ENCODE data around the gene PRIM2.
"Not testable (repeated sequence)": the region's sequence is repeated elsewhere in the genome, so short reads cannot be mapped to it uniquely, and the experiment has no call there.

PRIM2 gene

DNA sequence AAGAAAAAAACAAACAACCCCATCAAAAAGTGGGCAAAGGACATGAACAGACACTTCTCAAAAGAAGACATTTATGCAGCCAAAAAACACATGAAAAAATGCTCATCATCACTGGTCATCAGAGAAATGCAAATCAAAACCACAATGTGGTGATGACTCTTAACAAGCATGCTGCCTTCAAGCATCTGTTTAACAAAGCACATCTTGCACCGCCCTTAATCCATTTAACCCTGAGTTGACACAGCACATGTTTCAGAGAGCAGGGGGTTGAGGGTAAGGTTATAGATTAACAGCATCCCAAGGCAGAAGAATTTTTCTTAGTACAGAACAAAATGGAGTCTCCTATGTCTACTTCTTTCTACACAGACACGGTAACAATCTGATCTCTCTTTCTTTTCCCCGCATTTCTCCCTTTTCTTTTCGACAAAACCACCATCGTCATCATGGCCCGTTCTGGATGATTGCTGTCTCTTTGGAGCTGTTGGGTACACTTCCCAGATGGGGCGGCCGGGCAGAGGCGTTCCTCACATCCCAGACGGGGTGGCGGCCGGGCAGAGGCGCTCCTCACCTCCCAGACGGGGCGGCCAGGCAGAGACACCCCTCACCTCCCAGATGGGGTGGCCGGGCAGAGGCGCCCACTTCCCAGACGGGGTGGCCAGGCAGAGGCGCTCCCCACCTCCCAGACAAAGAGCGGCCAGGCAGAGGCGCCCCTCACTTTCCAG, 7.2 kb upstream of the PRIM2 start:
- DNase-seq: not testable (repeated sequence)

DNA sequence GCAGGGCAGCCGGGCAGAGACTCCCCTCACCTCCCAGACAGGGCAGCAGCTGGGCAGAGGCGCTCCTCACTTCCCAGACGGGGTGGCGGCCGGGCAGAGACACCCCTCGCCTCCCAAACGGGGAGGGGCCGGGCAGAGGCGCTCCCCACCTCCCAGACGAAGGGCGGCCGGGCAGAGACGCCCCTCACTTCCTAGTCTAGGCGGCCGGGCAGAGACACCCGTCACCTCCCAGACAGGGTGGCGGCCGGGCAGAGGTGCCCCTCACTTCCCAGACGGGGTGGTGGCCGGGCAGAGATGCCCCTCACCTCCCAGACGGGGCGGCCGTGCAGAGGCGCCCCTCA, 6.6 kb upstream of the PRIM2 start:
- DNase-seq: no peak

DNA sequence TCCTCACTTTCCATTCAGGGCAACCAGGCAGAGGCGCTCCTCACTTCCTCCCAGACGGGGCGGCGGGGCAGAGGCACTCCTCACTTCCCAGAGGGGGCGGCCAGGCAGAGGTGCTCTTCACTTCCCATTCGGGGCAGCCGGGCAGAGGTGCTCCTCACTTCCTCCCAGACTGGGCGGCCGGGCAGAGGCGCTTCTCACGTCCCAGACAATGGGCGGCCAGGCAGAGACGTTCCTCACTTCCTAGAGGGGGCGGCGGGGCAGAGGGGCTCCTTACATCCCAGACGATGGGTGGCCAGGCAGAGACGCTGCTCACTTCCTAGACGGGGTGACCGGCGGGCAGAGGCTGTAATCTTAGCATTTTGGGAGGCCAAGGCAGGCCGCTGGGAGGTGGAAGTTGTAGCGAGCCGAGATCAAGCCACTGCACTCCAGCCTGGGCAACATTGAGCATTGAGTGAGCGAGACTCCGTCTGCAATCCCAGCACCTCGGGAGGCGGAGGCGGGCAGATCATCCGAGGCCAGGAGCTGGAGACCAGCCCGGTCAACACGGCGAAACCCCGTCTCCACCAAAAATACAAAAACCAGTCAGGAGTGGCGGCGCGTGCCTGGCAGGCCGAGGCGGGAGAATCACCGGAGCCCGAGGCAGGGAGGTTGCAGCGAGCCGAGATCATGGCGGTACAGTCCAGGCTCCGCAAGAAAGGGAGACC, 6.0 kb upstream of the PRIM2 start:
- not testable (repeated sequence) for DNase-seq

DNA sequence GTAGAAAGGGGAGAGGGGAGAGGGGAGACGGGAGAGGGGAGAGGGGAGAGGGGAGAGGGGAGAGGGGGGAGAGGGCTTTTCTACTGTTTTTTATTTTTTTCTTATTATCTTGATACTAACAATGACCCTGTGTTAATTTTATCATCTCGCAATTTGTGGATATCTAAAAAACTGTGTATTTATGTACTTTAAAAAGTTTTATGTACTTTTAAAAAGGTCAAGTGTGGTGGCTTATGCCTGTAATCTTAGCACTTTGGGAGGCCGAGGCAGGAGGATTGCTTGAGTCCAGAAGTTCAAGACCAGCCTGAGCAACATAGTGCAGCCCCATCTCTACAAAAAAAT, 5.5 kb upstream of the PRIM2 start:
- DNase-seq: no peak

GRCh38 chr6:57313009-57313408, 4.4 kb upstream of the PRIM2 start:
- DNase-seq: no peak

- DNase-seq: no peak
These were observed 3.5 kb upstream of the PRIM2 start for GRCh38 chr6:57313711-57314471.

DNA sequence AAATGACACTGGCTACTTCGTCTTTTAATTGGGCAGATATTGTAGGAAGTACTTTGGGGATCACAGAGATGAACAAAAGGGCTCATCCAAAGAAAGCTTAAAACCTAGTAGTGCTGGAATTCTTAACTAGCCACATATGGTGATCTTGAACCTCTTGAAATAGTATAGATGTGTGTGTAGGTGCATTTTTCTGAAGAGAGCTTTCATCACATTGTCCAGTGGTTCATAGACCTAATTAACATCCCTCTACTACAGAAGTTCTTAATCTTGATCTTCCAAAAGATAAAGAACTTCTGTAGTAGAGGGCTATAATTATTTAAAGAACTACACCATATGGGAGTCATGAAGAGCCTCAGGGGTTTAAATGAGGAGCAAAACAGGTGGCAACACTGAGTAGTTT, 2.3 kb upstream of the PRIM2 start:
- no peak for DNase-seq

- DNase-seq: no peak
These were observed 1.6 kb upstream of the PRIM2 start for GRCh38 chr6:57315851-57316250.

DNA sequence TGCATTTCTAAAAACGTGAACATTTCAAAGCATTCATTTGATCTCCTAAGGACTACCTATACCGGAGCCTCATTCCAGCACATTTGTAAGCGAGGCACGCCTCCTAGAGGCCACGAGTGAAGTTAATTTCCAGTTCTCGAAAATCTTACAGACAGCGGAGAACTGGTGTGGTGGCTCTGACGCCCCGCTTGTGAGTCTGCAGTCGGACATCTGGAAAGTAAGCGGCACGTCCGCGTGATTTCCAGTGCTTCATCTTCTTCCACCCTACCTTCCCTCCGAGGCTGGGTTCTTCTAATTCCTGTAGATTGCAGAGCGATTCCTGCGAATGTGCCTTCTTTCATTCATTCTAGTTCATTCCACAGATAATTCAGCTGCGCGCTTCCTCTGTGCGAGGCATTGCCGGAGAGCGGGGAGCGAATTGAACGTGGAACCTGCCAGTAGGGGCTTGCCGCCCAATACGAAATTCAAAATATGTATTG, 810 bp upstream of the PRIM2 start:
- peak; percentile 76 for DNase-seq

GRCh38 chr6:57324538-57324937, 7.1 kb downstream of the PRIM2 start:
- peak; percentile 36 for DNase-seq

- DNase-seq: no peak
These were observed 9.9 kb downstream of the PRIM2 start for GRCh38 chr6:57327311-57327710.

- DNase-seq: no peak
These were observed 10.6 kb downstream of the PRIM2 start for GRCh38 chr6:57328074-57328473.

DNA sequence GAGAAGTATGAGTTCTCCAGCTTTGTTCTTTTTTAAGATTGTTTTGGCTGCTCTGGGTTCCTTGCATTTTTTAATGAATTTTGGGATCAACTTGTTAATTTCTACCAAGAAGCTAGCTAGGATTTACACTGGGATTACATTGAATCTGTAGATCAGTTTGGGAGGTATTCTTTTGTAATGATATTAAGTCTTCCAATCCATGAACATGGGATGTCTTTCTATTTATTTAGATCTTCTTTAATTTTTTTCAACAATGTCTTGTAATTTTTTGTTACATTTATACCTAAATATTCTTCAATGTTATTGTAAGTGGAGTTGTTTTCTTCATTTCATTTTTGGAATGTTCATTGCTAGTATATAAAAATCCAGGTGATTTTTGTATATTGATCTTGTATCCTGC, 12.5 kb downstream of the PRIM2 start:
- no peak for DNase-seq

DNA sequence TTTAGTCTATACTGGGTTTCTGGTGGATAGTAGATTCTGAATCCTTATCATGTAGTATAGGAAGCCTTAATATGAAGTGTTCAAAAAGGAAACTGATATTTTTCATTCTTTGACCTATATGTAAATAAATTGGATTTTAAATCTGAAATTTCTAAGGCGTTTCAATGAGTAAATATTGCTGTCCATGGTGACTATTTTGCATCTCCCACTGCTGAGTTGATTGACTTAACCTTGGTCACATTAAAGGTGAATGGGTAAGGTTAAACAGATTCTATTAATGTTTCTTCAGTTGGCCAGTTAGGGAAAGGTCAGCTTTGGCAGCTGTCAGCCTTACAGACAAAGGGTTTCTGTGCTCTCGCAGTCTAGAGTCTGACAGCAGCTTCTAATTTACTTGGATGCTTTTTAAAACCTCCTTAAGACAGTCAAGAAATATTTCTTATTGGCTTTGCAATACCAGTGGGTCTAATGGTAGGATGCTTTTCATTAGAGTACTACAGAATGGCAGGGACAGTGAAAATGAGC, 24.8 kb downstream of the PRIM2 start:
- DNase-seq: no peak

GRCh38 chr6:57343342-57343741, 25.9 kb downstream of the PRIM2 start:
- not testable (repeated sequence) for DNase-seq

DNA sequence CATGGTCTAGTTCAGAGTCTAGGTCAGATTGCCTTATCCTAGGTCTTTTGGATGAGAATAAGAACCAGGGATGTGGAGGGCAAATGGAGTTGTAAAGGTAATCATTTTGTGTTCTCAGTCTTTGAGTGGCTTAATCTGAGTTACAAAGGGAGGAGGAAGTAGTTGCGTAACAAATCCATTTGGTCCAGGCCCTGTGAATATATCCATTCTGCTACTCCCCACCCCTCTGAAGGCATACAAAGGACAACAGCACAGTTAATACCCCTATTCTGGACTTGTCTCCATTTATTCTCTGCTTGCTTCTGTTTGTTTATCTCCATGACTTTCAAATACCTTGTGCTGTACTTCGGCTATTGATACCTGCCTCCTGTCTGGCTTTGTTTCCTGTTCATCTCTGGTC, 29.3 kb downstream of the PRIM2 start:
- DNase-seq: not testable (repeated sequence)

DNA sequence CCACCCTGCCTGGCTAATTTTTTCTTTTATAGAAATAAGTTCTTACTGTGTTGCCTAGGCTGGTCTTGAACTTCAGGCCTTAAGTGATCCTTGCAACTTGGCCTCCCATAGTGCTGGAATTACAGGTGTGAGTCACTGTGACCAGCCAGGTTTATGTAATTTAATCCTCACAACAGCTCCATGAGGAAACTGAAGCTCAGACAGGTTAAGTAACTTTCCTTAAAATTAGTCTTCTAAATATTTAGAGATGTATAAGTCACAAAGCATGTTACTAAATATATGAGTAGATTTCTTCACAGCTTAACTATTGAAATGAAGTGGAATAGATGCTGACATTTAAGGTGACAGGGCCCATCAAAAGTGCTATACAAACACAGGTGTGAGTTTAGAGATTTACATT, 30.2 kb downstream of the PRIM2 start:
- not testable (repeated sequence) for DNase-seq

DNA sequence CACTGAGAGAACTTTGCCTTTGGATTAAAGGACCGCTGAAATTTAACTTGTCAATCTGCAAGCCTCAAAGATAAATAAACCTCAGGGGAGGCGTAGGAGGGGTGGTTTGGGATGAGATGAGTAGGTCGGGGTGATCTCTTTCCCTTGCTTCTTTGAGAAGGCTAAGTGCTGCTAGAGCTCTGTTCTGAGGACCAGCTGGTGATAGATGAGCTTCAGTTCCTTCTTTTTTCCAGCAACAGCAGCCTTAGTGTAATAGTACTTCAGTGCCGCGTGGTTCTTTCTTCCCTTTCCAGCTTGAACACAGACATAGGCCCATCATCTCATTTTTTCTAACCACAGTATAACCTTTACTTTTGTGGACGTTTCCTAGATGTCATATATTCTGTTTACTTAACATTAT, 33.0 kb downstream of the PRIM2 start:
- not testable (repeated sequence) for DNase-seq

- DNase-seq: not testable (repeated sequence)
These were observed 35.2 kb downstream of the PRIM2 start for GRCh38 chr6:57352596-57352995.

DNA sequence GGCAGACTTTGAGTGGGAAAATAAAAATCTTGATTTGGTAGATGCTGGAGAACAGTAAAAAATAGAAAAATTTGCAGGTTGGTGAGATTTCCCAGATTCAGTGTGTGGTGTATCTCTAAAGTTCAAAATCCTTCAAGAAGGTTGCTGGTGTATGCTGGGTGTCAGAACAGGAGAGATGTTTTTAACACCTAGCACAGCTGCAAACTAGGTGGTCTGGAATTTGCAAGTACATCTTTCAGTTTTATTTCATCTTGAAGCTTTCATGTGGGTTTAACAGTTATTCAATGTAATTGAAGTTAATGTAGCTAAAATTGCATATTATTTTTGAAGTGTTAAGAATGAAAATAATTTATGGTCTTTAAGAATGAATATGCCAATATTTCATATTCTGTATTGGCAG, 40.9 kb downstream of the PRIM2 start:
- DNase-seq: peak; percentile 2

DNA sequence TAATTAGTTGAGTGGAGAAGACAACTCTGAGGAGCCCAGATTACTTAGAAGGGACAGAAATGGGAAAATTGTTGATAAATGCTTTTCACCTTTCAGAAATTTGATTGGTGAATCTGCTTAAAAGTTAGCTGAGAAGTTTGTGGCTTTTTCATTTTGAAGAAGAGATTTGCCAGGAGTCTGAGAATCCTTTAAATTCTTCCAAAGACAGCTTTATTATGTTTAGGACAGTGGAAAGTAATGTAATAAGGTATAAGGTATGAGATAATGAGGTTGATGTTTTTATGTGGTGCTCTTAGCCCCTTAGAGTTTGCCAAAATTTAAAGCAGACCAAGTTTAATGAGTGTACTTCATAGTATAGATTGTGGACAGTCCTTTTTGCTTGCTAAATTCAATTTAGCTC, 42.3 kb downstream of the PRIM2 start:
- DNase-seq: not testable (repeated sequence)

GRCh38 chr6:57362340-57362739, 44.9 kb downstream of the PRIM2 start:
- DNase-seq: not testable (repeated sequence)

DNA sequence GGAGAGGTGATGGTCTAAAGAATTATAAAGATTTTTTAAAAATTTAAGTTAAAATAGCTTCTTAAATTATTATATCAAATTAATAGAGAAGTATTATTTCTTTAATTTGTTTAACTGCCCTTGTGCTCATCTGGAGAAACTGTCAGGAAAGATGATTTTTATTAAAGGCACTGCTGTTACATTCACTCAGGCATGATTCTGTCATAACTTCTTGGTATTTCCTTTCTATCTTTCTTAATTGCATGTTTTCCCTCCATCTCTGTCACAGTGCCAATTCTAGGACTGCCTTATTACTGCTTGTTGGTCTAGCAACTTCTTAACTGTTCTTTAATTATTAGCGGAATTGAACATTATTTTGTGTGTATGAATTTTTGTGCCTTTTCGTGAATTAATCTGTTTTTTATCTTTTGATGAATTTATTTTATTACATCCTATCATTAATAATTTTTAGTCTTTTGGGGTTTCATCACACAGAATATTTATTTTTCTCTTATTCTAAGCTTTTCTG, 47.7 kb downstream of the PRIM2 start:
- DNase-seq: not testable (repeated sequence)

Measured in CD4-positive, alpha-beta T cell treated with Interleukin-12 subunit alpha and Interleukin-12 subunit beta, for 1 hour (primary cell).